Transverse colon (tissue), 4 donors: ENCODE results near the gene BCL11A. TPM values are rescaled to one million over a fixed set of nuclear protein-coding genes. Genes with fewer than 3 reads are reported as not detected.
A peak's percentile ranks its signal among the peaks of the same experiment; 100 is the strongest.

Experiments used
- DNase-seq: peaks from one replicate; pipeline ENCODE4 v3.0.0-alpha.2; 2019
- H3K27ac ChIP-seq, 4 donors: fragments of 200-600 bp; sonication (generic); 2 replicates each; pipeline ENCODE4 v1.5.1; 2016 to 2018; ENCODE audit warnings: inconsistent platforms in 4 of 4
- H3K27me3 ChIP-seq: fragments of 200-600 bp; sonication (generic); 2 replicates; pipeline ENCODE4 v1.5.1; 2017; ENCODE audit warnings: inconsistent platforms
- H3K36me3 ChIP-seq, 4 donors: fragments of 200-600 bp; sonication (generic); 2 replicates each; pipeline ENCODE4 v1.5.1; 2017 to 2019; ENCODE audit warnings: inconsistent platforms in 4 of 4
- H3K4me1 ChIP-seq, 4 donors: fragments of 200-600 bp; sonication (generic); 2 replicates each; pipeline ENCODE4 v1.5.1; 2017 to 2020; ENCODE audit warnings: inconsistent platforms in 4 of 4
- H3K4me3 ChIP-seq, 4 donors: fragments of 200-600 bp; sonication (generic); 1 replicate in 1 of 4; 2 replicates in 3 of 4; pipeline versions ENCODE4 v1.5.1 to v1.6.1; 2017 to 2019; ENCODE audit warnings: inconsistent platforms in 4 of 4
- H3K9me3 ChIP-seq, 2 donors: fragments of 200-600 bp; sonication (generic); 2 replicates each; pipeline ENCODE4 v1.5.1; 2017 to 2019; ENCODE audit warnings: inconsistent platforms in 2 of 2
- CTCF ChIP-seq, 5 experiments: fragments of 200-600 bp in 3 of 5; fragments of 450-650 bp in 2 of 5; sonication (generic) in 3 of 5; IDR thresholded peaks; 1 replicate in 2 of 5; 2 replicates in 3 of 5; pipeline ENCODE4 v1.5.1; 2016 to 2017; ENCODE audit warnings: antibody characterized with exemption in 5 of 5, inconsistent platforms in 3 of 5, mild to moderate bottlenecking in 2 of 5, moderate library complexity in 1 of 5
- EP300 ChIP-seq: sonication (generic); formaldehyde crosslinking; IDR thresholded peaks from one replicate; pipeline ENCODE4 v1.6.1; 2017; ENCODE audit warnings: antibody characterized with exemption, low read depth
- POLR2A ChIP-seq: fragments of 450-650 bp; IDR thresholded peaks from one replicate; pipeline ENCODE4 v1.6.1; 2016; ENCODE audit warnings: antibody characterized with exemption, mild to moderate bottlenecking, moderate library complexity
- POLR2AphosphoS5 ChIP-seq, 3 donors: sonication (generic); formaldehyde crosslinking; IDR thresholded peaks; one replicate each; pipeline ENCODE4 v1.6.1; 2016; ENCODE audit warnings: antibody characterized with exemption in 3 of 3
- WGBS, 2 donors: methylation state at CpG; one replicate each; pipeline ENCODE4 v1.1.5; 2018; ENCODE audit warnings: low coverage in 1 of 2; 5-methylcytosine and 5-hydroxymethylcytosine counted together
- in situ Hi-C, 4 donors: fragments of 200-750 bp; cut with MboI; loops; one replicate each; pipeline versions ENCODE4 v1.15.0 to v1.15.1; 2017; ENCODE audit warnings: low sequenced_read_pairs in 3 of 4, low pct_ligation_motif_present in 1 of 4, low pct_unique_long_range_greater_than_20kb in 1 of 4
- intact Hi-C: fragments of 100-400 bp; cut with DNase I; formaldehyde crosslinking; loops from one replicate; pipeline ENCODE4 v1.15.1; 2023; ENCODE audit warnings: low total_unique reads
- total RNA-seq, 4 donors: library from RNA; depleted of rRNA; stranded (reverse); fragments of >200 nt; gene quantifications; one replicate each; pipeline ENCODE4 v1.1.0, GENCODE V29; 2016

Gene BCL11A
- total RNA-seq, 4 donors from 2014 or later = 11.3 to 38.1 (median 19.9) TPM

- no peak for TF ChIP-seq POLR2AphosphoS5 (IDR thresholded peaks at IDR 0.05)
- 84% methylated on average over 2 of the region's 2 CpGs; no CpG with 5 or more reads in 1 of the 2 donors for WGBS, 2 donors
- H3K36me3 ChIP-seq = no peaks in the 10 kb centered on the region
- in situ Hi-C loops = no loop called here
- no peak for DNase-seq
- peaks cover 40 to 66% (median 56%) of the 10 kb centered on the region in 4 donors for H3K4me1 ChIP-seq
- intact Hi-C loops = no loop called here
- no peaks in the 10 kb centered on the region for H3K27me3 ChIP-seq
- no peak overlapping the region for H3K4me3 ChIP-seq
- H3K27ac ChIP-seq = no peak overlapping the region
- no peaks in the 10 kb centered on the region for H3K9me3 ChIP-seq
Observed at GRCh38 chr2:60510713-60511112, 42.7 kb downstream of the BCL11A start.

GRCh38 chr2:60509066-60509465 lies 44.4 kb downstream of the BCL11A start:
- no peak for DNase-seq
- no peaks in the 10 kb centered on the region for H3K27me3 ChIP-seq
- in situ Hi-C loops = no loop called here
- H3K9me3 ChIP-seq = no peaks in the 10 kb centered on the region
- TF ChIP-seq POLR2AphosphoS5 (IDR thresholded peaks at IDR 0.05) = no peak
- no peak for TF ChIP-seq EP300
- no peak for TF ChIP-seq POLR2A
- TF ChIP-seq CTCF (IDR thresholded peaks at IDR 0.05) = no peak
- peak overlapping the region; percentile 59 to 74 (median 68) for H3K27ac ChIP-seq
- intact Hi-C loops = no loop called here
- 79 to 91% methylated on average over 8 of the region's 8 CpGs for WGBS, 2 donors
- H3K4me1 ChIP-seq = peaks cover 32 to 52% (median 44%) of the 10 kb centered on the region in 4 donors
- H3K36me3 ChIP-seq = no peaks in the 10 kb centered on the region
- no peak overlapping the region for H3K4me3 ChIP-seq

GRCh38 chr2:60508339-60508917 lies 45.0 kb downstream of the BCL11A start:
- H3K27me3 ChIP-seq = no peaks in the 10 kb centered on the region
- no peak overlapping the region for H3K4me3 ChIP-seq
- no peaks in the 10 kb centered on the region for H3K36me3 ChIP-seq
- TF ChIP-seq POLR2AphosphoS5 (IDR thresholded peaks at IDR 0.05) = peak in 1 of 3 donors; percentile 59
- no peak for TF ChIP-seq CTCF (IDR thresholded peaks at IDR 0.05)
- TF ChIP-seq EP300 = no peak
- no peak for TF ChIP-seq POLR2A
- no peak for DNase-seq
- intact Hi-C loops = no loop called here
- WGBS, 2 donors = 43% methylated on average over 8 of the region's 8 CpGs; no CpG with 5 or more reads in 1 of the 2 donors
- H3K9me3 ChIP-seq = no peaks in the 10 kb centered on the region
- in situ Hi-C loops = no loop called here
- H3K4me1 ChIP-seq = peaks cover 32 to 46% (median 38%) of the 10 kb centered on the region in 4 donors
- H3K27ac ChIP-seq = peak overlapping the region; percentile 59 to 74 (median 68)

GRCh38 chr2:60507211-60507965 lies 46.1 kb downstream of the BCL11A start:
- 56 to 68% methylated on average over 6 to 9 of the region's 9 CpGs for WGBS, 2 donors
- no peaks in the 10 kb centered on the region for H3K27me3 ChIP-seq
- no peak for DNase-seq
- H3K36me3 ChIP-seq = no peaks in the 10 kb centered on the region
- TF ChIP-seq CTCF (IDR thresholded peaks at IDR 0.05) = no peak
- peaks cover 26 to 37% (median 31%) of the 10 kb centered on the region in 4 donors for H3K4me1 ChIP-seq
- H3K9me3 ChIP-seq = no peaks in the 10 kb centered on the region
- in situ Hi-C loops = no loop called here
- H3K4me3 ChIP-seq = no peak overlapping the region
- intact Hi-C loops = no loop called here
- H3K27ac ChIP-seq = peak overlapping the region in 3 of 4 donors; percentile 65 to 74 (median 71)
